Stromal cell of bone marrow (primary cell): ENCODE data around the gene GTF2H1.

Source experiments
- DNase-seq: peaks from one replicate; pipeline ENCODE4 v3.0.0-alpha.2; 2012; ENCODE audit warnings: low read depth

The GTF2H1 gene

DNA sequence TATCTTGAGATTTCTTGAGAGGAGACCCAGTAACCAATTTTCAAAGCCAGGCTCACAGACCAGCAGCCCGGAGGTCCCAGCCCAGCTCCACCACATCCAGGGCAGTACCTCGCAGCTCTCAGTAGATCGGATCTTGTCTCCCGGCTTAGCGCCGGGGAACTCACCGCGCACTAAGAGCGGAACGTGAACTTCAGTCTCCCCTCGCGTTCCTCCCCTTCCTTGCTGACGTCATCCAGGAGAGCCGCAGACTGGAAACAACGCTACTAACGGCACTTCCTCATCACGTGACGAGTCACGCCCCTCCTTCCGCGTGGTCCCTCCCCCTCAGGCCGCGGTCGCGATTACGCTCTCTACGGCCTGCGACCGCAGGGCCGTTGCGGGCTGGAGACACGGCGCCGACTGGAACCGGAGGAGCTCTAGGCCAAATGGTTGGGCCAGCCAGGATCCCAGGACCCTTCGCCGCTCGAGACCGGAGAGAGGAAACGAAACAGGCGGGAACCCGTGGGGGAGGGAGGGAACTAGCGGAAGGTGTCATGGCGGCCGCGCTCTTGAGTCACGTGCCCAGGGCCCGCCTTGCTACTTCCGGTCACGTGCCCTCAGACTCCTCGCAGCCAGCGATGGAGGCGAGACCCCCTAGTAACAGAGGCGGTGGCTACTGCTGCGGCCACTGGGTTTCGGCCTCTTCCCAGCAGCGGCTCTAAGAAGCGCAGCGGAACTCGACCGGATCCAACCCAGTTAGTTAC, at the start of gene GTF2H1, which contains the start of gene HPS5:
Gene GTF2H1, plus strand, starts transcription at position 599 of the 743 bp plus-strand sequence. CDS start 10,508 bp downstream, outside the sequence.
Gene HPS5, minus strand, starts transcription at position 172 of the 743 bp plus-strand sequence. CDS start 4,282 bp downstream, outside the sequence.
- DNase-seq = peak; percentile 96

DNA sequence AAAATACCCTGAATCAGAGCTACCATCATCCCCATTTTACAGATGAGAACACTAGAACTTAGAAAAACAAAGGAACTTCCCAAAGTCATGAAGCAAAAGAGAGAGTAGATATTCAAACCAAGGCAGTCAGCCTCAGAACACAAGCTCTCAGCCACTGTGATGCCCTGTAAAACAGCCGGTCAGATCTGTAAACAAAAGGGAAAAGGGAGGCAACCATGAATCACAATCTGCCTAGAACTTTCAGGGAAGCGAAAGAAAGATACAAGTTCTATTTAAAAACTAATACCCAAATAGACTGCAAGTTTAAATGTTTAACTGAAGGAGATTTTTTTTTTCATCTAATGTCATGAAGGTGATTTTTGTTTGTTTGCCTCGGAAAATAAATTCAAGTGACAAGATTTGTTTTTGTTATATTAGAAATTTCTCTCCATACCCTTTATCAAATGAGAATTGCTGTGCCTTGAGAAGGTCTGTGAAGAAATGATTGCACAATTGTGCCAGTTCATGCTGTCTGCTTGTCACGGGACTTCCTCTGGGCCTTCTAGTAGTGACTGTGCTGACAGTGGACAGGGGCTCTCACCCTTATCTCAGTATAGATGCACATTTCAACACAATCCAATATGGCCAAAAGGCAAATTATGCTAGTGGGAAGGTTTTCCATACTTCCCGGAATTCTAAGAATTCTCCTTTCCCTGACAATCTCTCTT, 44.6 kb upstream of the GTF2H1 start:
- DNase-seq = no peak

DNA sequence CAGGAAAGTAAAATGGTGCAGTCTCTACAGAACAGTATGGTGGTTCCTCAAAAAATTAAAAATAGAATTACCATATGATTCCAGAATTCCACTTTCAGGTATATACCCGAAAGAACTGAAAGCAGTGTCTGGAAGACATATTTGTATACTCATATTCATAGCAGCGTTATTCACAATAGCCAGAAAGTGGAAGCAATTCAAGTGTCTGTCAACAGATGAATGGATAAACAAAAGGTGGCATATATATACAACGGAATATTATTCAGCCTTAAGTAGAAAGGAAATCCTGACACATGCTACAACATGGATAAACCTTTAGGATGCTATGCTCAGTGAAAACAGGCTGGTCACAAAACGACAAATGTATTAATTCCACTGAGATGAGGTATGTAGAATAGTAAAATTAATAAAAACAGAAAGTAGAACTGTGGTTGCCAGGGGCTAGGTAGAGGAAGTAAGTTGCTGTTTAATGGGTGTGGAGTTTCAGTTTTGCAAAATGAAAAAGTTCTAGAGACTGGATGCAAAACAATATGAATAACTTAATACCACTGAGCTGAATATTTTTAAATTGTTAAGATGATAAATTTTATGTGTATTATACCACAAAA, 41.8 kb upstream of the GTF2H1 start:
- no peak for DNase-seq

DNA sequence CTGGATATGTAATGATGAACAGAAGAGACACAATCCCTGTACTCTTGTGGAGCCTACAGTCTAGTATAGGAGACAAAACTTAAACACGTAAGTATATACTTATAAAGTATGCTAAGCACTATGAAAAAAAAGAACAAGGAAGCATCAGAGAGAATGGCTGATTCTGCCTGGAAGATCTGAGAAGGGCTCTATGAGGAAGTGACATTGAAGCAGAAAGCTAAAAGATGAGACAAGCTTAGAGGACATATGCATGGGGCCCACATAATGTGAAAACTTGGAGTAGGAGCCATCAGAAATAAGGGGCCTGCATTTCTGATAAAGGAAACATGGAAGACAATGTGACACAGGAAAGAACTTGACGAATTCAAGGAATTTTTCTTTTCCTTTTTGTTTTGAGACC, 39.7 kb upstream of the GTF2H1 start:
- no peak for DNase-seq

DNA sequence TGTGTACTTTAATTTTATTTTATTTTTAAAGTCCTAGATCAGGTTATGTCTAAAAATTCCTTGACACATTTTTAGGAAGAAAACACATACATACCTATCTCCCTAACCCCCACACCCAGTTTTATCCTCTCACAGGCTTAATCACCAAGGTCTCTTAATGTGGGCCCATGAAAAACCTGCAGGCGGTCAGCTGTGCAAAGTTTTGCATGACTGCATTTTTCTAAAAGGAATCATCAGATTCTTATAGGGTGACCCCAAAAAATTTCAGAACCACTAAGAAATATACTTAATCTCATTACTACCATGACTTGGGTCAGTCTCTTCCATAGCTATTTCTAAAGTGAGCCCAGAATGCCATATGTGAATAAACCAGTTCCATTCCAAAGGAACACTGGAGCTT, 36.5 kb upstream of the GTF2H1 start:
- DNase-seq = no peak

DNA sequence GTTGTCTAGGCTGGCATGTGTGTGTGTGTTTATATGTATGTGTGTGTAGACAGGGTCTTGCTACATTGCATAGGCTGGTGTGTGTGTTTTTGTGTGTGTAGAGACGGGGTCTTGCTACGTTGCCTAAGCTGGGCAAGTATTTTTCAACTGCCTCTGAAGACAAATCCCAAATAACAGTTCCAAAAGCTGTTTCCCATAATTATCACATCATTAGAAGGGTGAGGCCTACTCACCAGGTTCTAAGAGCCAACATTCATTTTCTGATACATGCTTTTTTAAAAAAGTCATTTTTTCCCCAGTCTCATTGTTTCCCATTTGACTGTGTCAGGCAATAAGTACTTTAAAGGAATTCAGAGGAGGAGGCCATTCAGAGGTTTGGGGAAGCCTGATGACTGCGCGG, 33.5 kb upstream of the GTF2H1 start:
- no peak for DNase-seq

DNA sequence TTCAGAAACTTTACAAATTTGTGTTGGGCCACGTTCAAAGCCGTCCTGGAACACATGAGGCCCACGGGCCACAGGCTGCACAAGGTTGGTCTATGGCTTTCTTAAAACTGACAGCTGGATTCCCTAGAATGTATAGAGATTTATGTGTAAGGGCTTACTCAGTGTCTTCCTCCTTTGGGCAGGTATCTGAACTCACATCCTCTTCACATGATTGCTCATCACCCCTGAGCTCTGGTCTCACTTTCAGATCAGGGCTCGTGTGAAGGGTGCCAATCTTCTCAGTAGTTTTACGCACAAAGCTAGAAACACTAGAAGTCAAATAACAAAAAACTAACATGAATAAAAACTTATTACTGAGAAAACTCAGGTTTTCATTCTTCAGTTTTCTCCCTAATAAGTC, 27.5 kb upstream of the GTF2H1 start:
- DNase-seq = no peak

DNA sequence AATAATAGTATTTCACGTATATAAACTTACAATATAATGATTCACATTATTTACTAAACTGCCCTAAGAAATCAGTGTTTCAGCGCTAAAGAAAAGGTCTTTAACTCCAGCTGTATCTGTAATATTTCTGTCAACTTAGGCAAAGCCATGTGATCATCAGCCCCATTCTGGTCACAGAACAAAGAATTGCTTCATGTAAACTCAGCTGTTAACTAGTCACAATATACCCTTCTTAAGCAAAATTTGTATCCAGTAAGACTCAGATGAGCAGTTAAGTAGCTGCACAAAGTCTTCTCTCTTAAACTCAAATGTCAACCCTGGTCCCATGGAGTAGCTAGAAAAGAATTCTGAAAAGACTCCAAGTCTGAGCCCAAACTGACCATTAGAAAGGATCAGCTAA, 27.1 kb upstream of the GTF2H1 start:
- no peak for DNase-seq

DNA sequence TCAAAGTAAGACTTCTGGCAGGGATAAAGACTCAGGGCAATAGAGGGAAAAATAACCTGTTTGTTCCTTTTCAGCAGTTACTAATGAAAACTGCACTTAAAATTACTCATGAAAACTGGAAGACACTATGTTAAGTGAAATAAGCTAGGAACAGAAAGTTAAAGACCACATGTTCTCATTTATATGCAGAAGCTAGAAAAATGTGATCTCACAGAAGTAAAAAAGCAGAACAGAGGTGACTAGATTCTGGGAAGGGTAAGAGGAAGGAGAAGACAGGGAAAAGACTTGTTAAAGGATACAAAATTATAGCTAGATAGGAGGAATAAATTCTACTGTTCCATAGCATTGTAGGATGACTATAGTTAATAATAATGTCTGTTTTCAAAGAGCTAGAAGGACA, 22.6 kb upstream of the GTF2H1 start:
- no peak for DNase-seq

DNA sequence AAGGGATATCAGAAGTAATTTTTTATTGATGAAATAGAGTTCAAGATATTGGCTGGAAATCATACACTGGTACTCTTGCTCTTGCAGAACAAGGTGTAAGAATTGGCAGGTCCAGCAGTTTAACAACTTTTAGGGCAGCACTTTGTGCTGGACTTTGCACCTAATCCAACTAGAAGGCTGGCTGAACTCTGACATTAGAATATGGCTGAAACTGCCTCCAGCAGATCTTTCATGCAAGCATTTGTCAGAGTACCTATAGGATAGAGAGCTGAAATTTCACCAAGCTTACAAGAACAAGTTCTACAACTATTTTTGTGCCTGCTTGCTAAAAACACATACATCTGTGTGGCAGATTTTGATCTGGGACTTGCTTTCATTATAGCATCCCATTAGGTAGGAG, 17.6 kb upstream of the GTF2H1 start:
- DNase-seq = no peak

DNA sequence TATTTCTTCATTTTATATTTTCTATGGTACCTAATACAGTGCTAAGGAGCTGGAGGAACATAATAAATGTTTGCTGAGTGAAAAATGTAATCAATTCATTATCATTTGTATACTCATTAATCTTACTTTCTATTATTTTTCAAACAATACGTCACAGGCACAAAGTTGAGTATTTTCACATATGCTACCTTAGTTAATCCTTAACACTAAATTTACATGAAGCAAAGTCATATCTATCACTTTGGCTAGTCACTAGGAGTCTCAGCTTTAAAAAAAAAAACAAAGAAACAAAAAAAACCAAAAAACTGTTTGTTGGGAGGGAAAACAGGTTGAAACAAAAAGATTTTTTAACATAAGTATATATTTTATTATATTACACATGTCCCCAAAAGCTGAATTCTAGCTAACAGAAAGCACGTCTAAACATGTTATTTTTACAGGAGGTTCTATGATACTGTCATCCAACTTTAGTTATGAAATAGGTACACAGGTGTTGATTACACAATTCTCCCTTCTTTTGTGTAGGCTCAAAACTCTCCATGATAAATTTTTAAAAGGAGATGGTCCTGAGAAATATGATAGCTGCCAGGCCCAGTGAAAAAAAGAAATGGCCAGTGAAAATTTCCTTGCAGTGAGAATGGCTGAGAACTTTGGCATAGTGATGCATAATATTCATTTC, 14.8 kb upstream of the GTF2H1 start:
- DNase-seq = no peak

DNA sequence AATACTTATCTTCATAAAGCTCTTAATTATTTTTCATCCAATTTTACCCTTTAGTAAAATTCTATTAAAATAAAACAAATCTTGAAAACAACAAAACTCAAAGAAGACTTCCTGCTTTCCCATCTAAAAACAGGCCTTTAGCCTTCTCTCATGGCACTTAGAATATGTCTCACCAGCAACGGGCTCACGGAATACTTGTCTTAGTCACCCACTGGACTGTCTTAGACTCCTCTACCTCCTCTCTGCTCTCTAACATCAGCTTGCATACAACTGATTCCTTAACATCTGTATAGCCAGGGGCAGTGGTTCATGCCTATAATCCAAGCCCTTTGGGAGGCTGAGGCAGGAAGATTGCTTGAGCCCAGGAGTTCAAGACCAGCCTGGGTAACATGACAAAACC, 14.1 kb upstream of the GTF2H1 start:
- DNase-seq = no peak

DNA sequence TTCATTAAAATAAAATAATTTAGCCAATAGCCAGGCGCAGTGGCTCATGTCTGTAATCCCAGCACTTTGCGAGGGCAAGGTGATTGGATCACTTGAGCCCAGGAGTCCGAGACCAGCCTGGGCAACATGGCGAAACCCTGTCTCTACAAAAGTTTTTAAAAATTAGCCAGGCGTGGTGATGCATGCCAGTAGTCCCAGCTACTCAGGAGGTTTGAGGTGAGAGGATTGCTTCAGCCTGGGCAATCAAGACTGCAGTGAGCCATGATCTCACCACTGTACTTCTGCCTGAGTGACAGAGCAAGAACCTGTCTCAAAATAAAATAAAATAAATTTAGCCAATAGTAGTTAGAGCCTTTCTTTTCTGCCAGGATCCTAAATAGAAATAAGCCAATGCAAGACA, 12.7 kb upstream of the GTF2H1 start:
- DNase-seq = no peak

DNA sequence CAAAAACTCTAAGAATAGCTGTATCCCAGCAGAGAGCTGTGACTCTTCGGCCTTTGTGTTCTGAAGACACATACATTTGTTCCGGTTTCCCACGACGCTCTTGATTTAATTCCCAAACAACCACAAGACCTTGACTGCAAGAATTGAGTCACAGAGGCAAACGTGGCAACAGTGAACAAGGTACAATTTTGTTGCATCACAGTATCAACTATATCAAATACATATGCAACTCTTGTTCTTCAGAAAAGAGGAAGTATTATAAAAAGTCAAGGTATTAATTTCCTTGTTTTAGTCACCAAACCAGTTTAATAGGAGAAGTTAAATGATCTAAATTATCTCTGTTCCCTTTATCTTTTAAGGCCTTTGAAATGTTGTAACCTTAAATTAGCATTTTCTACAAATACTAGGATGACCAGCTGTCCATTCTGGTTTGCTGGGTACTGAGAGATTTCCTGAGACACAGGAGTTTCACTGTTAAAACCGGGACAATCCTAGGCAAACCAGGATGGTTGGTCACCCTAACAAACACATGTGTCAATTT, 11.5 kb upstream of the GTF2H1 start:
- no peak for DNase-seq

DNA sequence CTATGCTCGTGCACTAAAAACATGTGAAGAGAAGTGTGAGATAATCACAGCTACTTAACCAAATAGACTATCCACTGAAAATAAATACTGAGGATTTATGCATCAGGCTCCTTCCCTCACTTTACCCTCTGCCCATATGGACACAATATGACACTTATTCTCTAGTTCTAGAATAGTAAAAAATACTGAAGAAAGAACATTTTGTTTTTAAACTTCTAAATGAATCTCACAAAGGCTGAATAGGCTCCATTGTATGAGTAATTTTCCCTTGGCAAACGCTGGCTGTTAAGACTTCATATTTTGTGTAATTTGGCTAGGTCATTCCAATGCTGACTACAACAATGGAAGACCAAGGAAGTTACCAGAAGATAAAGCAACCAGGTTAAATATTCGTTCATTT, 10.4 kb upstream of the GTF2H1 start:
- peak; percentile 54 for DNase-seq

DNA sequence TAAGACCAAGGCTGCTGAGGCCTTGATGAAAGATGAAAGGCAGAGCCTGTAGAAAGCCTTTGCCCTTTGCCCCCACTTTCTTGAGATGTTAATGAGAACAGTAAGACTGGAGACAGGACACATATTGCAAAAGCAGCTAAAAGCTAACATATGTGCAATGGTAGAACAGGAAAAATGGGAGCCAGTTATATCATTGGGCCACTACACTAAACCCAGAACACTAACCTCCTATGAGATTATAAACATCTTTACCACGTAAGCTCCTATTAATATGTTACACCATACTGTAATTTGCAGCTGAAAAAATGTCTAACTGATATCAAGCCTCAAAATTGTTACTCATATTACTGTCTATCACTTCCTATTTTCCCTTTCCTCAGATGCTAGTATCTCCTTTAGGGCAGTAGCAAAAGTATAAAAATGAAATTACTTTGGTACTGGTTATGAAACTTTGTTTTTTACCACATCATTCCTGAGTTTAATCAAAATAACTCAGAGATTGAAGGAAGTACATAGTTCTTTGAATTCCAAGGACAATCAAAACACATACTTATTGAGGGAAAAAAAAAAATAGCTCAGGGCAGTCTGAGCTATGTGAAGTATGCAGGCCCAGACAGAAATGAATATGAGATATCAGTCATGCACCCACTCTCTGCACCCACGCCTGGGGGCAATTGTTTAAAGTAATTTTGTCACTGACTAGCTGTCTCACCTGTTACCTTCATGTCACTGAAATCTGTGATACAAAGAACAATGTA, 9.5 kb upstream of the GTF2H1 start:
- DNase-seq = peak; percentile 9

DNA sequence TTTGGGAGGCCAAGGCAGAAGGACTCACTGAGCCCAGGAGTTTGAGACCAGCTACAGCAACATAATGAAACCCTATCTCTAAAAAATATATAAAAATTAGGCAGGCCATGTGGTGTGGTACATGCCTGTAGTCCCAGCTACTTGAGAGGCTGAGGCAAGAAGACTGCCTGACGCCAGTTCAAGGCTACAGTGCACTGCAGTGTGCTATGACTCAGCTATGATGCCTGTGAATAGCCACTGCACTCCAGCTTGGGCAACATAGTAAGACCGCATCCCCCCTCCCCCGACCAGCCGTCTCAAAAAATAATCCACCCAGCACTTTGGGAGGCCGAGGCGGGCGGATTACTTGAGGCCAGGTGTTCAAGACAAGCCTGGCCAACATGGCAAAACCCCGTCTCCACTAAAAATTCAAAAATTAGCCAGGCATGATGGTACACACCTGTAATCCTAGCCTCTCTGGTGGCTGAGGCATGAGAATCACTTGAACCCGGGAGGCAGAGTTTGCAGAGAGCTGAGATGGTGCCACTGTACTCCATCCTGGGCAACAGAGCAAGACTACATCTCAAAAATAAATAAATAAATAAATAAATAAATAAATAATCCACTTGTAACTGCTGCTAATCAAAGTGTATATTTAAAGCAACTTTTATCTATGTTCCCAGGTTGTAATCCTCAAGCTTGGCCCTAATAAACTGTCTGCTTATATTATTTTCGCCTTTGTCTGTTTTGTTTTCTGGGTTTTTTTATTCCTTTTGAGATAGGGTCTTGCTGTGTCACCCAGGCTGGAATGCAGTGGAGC, 8.2 kb upstream of the GTF2H1 start:
- DNase-seq = no peak

DNA sequence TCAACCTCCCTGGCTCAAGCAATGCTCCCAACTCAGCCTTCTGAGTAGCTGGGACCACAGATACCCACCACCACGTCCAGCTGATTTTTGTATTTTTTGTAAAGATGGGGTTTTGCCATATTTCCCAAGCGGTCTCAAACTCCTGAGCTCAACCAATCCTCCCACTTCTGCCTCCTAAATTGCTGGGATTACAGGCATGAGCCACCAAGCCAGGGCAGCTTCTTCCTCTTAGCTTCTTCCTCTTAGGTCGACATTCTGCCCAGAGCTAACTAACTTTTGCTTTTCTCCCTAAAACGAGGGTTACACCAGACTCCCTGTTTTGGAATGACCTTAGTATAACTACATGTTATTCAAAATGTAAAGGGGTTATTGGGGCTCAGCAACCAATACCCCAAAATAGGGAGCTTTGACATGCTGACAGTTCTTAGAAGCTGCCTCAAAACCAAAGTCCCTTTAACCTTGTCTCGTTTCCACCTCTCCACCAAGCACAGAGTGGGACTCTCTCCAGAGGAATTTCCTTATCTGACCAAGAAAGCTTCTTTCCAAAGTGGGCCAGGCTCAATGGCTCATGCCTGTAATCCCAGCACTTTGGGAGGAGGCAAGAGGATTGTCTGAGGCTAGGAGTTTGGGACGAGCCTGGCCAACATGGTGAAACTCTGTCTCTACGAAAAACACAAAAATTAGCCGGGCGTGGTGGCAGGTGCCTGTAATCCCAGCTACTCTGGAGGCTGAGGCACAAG, 7.4 kb upstream of the GTF2H1 start:
- no peak for DNase-seq

DNA sequence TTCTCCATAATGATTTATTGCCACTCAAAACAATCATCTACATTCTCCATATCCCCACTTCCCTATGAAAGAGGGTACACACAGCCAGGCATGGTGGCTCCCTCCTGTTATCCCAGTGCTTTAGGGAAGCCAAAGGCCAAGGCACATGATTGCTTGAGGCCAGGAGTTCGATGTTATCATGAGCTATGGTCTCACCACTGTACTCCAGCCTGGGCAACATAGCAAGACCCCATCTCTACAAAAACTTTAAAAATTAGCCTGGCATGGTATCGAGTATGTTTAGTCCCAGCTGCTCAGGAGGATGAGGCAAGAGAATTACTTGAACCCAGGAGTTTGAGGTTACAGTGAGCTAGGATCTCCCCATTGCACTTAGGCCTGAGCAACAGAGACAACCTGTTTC, 6.5 kb upstream of the GTF2H1 start:
- no peak for DNase-seq

DNA sequence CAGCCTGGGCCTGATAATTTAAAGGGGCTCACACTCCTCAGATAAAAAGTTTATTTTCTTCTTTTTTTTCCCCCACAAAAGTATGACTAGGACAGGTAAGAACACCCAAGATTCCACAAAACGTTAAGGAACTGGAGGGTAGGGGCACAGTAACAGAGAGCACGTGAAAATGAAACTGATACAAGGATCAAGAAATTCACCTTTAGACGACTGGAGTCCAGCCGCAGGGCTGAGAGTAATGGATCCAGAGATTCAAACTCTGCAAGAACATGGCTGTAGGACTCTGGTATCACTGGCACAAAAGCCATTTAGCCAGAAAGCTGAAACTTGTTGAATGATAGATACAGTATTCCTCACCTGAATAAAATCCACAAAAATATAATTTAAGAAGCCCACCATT, 4.8 kb upstream of the GTF2H1 start:
- no peak for DNase-seq
